GM20000 (cell line): ENCODE results near the gene CPA3.

Source experiments
- DNase-seq: peaks from one replicate; pipeline ENCODE4 v3.0.0; 2012; ENCODE audit warnings: low spot score
- TF ChIP-seq, protein P1 (sequence below): IDR thresholded peaks from 2 replicates; pipeline ENCODE4 v1.5.1; 2012; ENCODE audit warnings: mild to moderate bottlenecking, control low read depth; ENCODE audit errors: extremely low read depth, missing control alignments

CPA3 gene

DNA sequence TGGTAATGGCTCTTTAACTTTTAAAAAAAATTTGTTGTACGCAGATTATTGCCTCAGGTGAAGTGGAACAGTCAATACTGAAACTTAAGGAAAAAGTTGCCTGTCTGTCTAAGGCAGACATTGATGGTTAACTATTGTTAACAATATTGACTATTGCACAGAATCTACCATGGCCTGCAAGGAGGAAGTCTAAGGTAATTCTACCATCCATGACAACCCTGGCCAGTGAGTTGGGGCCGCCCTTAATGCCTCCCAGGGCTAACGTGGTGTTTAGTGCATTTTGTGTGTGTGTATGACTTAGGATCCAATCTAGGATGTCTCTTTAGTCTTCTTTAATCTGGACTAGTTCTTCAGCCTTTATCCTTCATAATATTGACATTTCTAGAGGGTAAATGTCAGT is 39.6 kb upstream of the CPA3 start:
- TF ChIP-seq, protein P1, sequence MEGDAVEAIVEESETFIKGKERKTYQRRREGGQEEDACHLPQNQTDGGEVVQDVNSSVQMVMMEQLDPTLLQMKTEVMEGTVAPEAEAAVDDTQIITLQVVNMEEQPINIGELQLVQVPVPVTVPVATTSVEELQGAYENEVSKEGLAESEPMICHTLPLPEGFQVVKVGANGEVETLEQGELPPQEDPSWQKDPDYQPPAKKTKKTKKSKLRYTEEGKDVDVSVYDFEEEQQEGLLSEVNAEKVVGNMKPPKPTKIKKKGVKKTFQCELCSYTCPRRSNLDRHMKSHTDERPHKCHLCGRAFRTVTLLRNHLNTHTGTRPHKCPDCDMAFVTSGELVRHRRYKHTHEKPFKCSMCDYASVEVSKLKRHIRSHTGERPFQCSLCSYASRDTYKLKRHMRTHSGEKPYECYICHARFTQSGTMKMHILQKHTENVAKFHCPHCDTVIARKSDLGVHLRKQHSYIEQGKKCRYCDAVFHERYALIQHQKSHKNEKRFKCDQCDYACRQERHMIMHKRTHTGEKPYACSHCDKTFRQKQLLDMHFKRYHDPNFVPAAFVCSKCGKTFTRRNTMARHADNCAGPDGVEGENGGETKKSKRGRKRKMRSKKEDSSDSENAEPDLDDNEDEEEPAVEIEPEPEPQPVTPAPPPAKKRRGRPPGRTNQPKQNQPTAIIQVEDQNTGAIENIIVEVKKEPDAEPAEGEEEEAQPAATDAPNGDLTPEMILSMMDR: no peak
- no peak for DNase-seq

DNA sequence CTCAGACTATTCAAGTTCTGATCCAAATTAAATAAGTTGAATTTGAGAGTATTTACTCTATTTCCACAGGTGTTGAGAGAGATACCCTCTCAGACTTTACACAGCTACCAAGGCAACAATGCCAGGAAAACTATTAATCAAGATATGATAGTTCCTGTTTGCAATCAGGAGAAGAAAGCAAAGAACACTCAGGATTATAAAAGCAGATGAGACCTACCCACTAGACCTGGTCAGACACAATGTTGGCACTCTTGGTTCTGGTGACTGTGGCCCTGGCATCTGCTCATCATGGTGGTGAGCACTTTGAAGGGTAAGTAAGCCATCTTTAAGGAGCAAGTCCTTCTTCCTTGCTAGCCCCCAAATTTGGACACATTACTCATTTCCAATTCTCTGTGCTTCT is 37.5 kb upstream of the CPA3 start, which contains the start of gene CPB1:
Gene CPB1 (plus strand): TSS at position 227 of the 400 bp plus-strand sequence. CDS start 13 bp downstream, at position 240.
- TF ChIP-seq, protein P1: no peak
- DNase-seq: no peak

DNA sequence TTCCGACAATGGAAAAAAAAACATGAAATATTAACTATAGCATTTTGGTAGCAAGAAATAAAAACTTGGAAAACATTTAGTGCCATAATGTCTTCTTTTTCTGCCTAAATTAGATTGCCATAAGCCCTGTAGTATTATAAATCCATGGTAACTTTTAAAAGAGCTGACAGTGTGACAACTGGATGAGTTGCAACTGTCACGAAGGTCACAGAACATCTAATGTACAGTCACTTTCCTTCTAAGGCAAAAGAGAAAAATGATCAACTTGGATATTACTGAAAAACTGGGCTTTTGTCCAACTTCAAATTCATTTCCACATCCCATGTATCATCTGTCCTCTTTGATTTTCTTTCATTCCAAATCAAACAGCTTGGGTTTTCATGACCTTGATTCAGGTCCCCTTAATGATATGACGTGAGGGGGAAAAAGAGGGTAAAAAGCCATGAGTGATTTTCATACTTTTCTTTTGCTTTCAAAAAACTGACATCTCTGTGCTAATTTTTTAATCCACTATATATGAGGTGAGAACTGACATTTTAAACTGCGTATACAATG is 36.9 kb upstream of the CPA3 start:
- TF ChIP-seq, protein P1: no peak

DNA sequence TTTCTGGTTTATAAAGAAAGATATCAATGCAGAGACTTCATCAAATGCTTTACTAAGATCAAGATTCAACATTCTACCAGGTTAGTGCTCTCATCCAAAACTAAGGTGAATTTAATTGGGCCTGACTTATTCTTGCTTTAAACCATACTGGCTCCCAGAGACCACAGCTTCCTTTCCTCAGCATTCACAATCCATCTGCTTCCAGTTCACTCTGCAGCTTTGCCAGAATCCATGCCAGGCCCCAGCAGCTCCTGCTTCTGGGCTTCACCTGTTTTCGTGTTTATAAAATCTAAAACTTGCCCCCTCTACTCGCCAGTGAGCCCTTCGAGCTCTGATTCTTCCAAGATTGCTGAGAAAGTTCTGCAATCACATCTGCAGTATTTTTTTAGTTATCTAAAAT is 35.2 kb upstream of the CPA3 start:
- TF ChIP-seq, protein P1: no peak
- DNase-seq: no peak

More for the DNA sequence above, 36.9 kb upstream of the CPA3 start:
- DNase-seq: no peak

DNA sequence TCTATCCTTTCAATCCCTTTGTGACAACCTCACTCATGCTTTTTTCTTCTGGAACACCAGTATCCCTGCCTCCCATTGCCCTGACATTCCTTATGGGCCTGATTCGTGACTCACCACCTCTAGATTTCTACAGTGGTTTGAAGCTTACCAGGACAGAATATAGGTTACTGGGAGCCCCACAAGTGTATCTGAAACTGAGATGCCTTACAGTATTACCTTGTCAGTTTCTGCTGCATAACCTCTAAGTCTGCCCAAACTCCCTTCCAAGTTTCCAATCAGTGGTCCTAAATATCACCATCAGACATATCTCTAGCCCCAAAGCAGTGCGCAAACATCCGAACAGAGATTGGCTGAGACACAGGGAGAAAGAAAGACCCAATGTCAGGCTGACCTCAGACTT is 31.9 kb upstream of the CPA3 start:
- TF ChIP-seq, protein P1: no peak
- no peak for DNase-seq

DNA sequence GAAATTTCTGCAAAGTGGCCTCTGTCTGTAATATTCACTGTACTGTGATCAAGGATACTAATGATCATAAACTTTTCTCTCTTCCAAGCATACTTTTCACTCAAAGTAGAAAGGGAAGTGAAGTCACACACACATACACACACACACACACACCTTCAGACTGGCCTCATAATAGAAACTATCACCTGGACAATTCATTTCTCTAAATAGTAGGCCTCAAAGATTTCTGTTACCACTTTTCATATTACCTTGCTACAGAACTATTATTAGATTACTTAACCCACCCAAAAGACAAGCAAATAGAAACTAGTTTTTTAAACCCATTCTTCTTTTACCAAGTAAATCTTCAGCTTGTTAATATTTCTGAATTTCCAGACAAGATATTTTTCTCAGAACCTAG is 25.3 kb upstream of the CPA3 start:
- TF ChIP-seq, protein P1: no peak
- DNase-seq: no peak

DNA sequence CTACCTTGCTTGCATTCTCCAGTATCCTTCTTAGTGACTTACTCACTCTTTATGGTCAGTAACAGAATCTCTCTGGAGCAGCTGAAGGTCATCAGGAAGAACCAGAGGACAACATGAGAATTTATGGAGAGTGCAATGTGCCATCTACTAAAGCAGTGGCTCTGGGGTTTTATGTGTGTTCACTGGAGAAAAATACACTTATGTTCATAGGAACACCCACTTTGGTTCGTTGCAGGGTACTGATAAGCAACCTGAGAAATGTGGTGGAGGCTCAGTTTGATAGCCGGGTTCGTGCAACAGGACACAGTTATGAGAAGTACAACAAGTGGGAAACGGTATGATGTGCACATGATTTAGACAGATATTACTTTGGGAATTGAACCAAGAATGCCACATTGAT is 24.6 kb upstream of the CPA3 start:
- no peak for DNase-seq
- TF ChIP-seq, protein P1: no peak
